Activated CD4-positive, CD25-positive, alpha-beta regulatory T cell treated with anti-CD3 and anti-CD28 coated beads, Interleukin-2, amount 50 U/mL, for 24 hours (primary cell): Measurements from ENCODE around the gene FSD2.
"Not testable (repeated sequence)": the region's sequence is repeated elsewhere in the genome, so short reads cannot be mapped to it uniquely, and the experiment has no call there.

ENCODE experiments used
- ATAC-seq, 2 donors: fragments of 150-1000 bp; cut with Tn5 transposase; one replicate each; pipeline ENCODE4 v1.10.0; 2021; ENCODE audit warnings: mild to moderate bottlenecking in 1 of 2, moderate library complexity in 1 of 2

The FSD2 gene

DNA sequence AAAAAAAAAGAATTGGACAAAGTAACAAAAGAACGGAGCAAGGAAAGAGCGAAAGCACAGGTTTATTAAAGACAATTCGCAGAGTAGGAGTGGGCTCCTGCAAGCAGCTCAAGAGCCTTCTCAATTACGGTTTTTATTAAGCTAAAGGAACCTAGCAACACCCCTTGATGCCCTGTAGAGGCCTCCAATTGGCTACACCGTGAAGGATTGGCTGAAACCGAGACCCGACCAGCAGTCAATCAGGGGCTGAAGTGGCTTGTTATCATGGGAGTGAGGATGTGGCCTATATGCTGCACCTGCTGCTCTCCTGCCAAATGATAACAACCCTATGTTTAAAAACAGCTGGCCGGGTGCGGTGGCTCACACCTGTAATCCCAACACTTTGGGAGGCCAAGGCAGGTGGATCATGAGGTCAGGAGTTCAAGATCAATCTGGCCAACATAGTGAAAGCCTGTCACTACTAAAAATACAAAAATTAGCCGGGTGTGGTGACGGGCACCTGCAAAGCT is 75.8 kb downstream of the FSD2 start:
- ATAC-seq: no peak

DNA sequence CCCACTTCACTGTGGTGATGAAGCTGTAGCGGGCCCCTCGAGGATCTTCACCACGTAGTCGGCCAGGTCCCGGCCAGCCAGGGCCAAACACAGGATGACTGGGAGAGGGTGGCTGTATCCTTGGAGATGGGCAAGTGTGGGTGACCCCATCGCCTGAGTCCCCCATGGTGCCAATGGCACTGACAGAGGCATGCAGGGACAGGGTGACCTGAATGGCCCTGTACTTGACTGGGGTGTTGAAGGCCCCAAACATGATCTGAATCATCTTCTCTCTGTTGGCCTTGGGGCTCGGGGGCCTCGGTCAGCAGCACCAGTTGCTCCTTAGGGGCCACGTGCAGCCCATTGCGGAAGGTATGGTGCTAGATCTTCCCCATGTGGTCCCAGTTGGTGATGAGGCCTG is 79.1 kb downstream of the FSD2 start:
- ATAC-seq: no peak

DNA sequence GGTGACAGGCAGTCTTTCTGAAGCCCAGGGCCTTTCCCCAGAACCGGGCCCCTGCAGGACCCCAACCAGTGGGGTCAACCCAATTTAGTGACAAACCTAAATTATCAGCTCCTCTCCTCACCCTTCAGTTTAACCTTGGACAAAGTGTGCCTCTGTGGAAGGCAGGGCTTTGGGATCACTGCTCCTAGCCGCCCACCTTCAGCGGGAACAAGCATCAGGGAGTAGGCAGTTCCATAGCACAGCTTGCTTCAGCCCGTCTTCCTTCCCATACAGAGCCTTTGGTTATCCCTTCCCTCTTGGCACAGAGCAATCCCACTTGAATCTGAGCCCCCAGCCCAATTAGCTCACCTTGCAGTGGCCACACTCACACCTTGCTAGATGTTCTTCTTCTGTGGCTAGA is 90.9 kb downstream of the FSD2 start:
- no peak for ATAC-seq

DNA sequence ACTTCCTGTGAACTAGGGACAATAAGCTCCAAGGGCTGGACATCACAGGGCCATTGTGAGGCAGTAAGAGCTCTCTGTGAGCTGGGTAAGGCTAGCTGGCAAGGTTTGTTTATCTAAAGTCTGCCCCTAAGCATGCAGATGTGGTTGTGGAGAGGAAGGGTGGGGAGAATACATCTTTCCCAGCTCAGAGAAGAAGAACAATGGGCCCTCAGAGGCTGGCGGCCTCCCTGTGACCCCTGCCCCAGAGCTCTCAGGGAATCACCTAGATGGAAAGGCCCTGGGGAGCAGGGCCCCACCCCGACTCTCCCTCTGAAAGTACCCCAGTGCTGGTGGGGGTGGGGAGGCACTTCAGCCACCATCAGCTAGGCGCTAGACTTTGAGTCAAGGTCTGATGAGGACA is 91.9 kb downstream of the FSD2 start:
- no peak for ATAC-seq

DNA sequence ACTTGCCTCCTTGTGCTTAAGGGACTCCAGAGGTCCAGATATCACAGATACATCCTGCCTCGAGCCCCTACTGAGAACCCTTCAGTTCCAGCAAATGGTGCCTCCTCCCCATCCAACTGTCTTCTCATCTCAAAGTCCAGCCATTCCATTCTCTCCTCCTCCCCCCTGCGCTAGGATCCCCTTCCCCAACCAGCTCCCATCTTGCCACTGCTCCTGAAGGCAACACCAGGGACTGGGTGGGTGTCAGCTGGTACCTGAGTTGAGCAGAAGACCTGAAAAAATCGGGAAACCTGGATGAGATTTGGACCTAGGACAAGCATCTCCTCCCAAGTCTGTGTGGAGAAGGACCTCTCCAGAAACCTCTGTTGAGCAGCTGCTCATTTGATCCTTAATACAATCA is 93.8 kb downstream of the FSD2 start:
- no peak for ATAC-seq

DNA sequence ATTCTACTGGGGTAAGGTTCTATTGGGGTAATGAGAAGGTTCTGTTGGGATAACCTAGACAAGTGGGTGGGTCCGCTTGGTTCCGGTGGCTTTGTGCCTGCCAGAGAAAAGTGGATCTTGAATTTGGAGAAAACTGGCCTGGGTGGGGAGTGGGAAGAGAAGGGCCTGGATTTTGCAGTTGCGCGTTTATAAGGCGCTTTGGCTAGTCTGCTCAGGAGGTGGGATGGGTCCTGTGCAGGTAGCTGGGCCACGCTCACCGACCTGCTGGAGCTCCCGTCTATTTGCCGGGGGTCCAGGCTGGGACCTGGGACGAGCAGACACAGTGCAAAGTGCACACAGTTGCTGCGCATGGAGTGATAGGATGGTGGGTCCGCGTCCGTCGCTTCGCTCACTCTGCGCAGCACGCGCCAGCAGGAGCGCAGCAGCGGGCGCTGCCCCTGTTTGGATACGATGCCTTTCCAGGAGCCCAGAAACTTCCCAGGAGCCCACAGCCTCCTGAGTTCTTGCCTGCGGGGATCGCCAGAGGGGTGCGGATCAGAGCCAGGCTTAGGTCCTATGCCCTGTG is 94.9 kb downstream of the FSD2 start:
- no peak for ATAC-seq

DNA sequence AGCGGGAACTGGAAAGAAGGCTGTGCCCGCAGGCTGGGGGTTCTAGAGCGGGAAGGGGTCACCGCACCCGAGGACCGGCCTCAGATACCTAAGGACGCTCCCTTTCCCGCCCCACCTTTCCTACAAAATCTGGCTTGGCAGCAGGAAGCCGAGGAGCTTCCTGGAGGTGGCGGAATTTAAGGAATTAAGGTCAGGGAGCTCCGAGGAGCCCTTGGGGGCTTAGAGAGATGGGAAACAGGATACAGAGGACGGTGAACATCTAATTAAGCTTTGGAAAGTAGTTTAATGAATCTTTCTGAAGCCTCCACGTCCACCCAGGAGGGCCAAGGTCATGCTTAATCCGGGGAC is 95.7 kb downstream of the FSD2 start:
- no peak for ATAC-seq

DNA sequence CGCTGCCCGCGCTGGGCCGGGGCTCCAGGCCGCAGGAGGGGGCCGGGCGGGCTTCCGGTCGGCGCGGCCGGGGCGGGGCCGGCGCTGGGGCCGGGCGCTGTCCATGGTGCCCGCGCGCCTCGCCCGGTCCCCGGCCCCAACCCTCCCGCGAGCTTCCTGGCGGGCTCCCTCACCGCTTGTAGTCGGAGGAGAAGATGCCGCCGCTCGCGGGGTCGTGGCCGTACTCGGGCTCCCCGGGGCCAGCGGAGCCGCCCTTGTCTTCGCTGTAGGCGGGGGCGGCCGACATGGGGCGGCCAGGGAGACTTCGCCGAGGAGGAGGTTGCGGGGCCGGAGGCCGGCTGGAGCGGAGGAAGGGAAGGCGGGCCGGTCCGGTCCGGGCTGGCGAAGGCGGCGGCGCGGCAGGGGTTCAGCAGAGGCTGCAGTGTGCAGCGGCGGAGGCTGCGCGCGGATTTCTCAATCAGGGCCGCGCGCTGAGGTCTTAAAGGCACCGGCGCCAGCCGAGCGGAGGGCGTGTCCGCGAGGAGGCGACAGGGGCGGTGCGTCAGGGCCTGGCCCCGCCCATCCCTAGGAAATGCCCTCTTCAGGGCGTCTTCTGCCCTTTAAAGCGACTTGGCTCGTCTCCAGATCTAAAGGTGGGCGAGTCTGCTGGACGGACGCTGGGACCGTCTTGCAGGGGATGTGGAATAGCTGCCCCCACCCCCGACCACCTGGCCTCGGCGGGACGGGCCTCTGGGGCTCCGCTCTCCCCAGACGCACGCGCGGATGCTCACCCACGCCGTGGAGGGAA is 96.3 kb downstream of the FSD2 start, which contains the start of gene AP3B2:
Gene AP3B2 (minus strand): TSS at position 455 of the 787 bp plus-strand sequence. CDS start 169 bp downstream, at position 286.
- ATAC-seq: peak; percentile 95 to 97

DNA sequence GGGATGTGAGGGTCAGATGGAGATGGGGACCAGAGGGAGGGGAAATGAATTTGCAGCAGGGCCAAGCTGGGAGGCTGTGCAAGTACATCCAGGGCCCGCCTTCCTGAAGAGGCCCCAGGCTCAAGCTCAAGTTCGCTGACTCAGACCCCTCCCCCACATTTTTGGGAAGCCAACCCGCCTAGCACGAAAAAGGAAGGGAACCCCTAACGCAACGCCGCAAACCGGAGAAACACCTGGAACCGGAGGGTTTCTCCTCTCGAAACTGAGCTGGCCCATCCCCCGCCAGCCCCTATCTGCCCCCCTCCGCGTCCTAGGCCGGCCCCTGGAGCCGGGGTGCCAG is 96.8 kb downstream of the FSD2 start:
- ATAC-seq: no peak

DNA sequence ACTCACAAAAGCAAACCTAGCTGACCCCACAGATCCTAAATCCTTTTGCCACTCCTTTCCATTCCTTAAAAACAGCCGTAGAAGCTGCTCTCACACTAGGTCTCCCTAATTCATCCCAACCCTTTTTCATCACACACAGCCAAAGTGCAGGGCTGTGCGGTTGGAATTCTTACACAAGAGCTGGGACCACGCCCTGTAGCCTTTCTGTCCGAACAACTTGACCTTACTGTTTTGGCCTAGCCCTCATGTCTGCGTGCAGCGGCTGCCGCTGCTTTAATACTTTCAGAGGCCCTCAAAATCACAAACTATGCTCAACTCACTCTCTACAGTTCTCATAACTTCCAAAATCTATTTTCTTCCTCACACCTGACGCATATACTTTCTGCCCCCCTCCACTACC is 100.0 kb downstream of the FSD2 start:
- not testable (repeated sequence) for ATAC-seq
